GM19438 (cell line): ENCODE measurements around the gene SCAANT1.

Experiments
- ATAC-seq: cut with Tn5 transposase; IDR thresholded peaks from one replicate; pipeline ENCODE4 v1.9.1; 2021; ENCODE audit warnings: low read depth; ENCODE audit not compliant: unreplicated experiment

SCAANT1 gene

GRCh38 chr3:63934041-63934866 is 22.1 kb upstream of the SCAANT1 start:
- no peak for ATAC-seq

DNA sequence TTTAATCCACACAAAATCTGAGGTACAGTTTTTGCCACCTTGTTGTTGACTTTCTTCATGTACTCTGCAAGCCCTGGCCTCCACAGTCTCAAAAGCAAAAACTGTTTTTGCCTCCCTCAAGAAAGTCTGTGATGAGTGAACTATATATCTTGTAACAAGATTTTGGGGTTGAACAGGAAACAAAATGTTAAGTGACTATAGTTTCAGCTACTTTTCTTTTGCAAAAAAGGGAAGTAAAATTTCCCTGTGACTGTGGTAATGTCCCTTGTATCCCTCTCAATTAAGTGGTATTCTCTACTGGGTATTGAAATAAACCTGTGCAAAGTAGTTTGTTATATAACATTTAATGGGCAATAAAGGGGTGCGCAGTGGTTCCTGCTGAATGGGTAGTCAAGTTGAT is 21.3 kb upstream of the SCAANT1 start:
- peak; percentile 59 for ATAC-seq

DNA sequence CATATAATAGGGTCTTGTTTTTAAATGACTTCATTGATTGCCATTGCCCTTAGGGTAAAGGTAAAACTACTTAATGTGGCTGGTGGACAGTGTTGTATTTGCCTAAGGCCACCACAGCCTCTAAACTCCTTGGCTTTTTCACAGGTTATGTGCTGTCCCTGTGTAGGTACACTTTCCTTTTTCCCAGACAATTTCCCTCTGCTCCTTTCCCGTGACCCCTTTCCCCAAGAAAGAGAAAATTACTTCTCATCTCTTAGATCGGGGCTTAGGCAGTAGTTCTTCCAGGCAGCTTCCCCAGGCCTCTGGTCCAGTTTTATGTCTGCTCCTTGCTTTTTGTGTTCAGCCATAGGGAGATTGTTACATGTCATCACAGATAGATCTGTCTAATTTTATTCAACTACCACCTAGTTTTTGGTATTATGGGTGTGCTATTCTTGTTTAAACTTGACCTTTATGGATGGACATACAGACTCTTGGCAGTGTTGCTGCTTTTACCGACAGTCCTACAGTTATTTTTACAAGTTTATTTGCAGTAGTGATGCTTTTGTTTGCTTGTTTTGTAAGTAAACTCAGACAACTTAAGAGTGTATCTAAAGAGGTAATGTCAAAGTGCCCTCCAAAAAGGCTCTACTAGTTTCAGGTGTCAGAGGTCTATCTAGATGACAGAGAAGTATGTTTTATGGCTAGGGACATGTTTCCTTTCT is 20.5 kb upstream of the SCAANT1 start:
- no peak for ATAC-seq

DNA sequence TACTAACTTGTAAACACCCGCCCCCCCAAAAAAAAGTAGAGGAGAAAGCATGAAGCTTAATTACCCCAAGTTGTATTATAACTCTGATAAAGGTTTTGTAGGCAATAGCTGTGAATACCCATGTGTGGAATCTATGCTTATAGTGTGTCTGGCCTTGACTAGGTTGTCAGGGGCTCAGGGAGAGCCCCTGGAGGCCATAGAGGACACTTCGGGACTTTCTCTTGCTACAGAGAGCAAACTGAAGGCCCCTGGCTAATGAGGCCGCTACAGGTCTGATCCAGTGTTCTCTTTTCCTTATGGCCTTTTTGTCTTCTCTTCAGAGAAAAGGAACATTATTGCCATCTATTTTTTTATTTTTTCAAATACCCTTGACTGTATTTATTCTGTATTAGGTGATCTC is 19.1 kb upstream of the SCAANT1 start:
- no peak for ATAC-seq

GRCh38 chr3:63927422-63928280 is 15.5 kb upstream of the SCAANT1 start:
- no peak for ATAC-seq

GRCh38 chr3:63926309-63926708 is 14.1 kb upstream of the SCAANT1 start:
- ATAC-seq, result no peak

DNA sequence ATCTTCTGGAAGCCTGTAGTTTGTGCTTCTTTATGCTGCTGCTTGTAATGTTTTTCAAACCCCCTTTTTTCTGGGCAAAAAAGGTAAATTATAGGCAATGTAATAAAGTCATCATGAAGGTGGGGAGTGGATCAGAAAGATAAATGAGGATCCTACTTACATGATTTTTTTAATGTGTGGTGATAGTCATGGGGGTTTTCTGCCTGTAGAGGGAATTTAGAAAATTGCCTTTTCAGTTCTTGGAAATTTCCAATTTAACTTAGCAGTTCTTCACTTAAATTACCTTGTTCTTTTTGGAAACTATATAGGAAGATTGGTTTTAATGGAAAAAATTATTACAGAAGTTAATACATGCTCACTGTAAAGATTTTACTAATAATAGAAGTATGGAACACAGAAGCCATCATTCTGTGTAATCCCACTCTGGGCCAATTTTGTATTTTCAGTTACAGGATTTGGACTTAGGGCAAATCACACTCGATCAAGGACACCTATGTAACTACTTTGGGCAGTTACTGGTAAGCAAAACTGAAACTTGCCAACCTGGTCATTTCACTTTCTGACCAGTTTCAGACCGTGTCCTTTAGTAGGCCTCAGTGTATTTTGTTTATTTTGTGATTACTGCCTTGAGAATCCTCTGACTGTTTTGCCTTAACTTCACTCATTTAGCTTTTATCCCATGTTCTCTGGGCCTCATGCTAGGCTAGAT is 10.5 kb upstream of the SCAANT1 start:
- no peak for ATAC-seq

- peak; percentile 83 for ATAC-seq
Observed at GRCh38 chr3:63921741-63922482, 9.7 kb upstream of the SCAANT1 start.

DNA sequence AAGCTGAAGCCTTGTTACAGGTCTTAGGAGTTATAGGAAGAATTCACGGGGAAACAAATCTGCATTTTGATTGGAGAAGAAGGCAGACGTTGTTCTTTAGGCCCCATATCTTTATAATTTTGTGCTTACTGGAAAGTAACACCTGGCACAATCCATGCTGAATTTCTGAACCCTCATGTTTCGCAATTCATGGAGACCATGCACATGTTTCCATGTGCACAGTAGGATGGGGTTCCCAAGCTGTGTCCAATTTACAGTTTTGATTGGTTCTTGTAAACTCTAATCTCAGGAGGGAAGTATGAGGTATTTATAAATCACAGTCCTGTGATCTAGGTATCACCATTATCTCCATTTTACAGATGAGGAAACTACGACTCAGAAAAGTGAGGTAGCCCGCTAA is 7.8 kb upstream of the SCAANT1 start:
- ATAC-seq, result no peak

DNA sequence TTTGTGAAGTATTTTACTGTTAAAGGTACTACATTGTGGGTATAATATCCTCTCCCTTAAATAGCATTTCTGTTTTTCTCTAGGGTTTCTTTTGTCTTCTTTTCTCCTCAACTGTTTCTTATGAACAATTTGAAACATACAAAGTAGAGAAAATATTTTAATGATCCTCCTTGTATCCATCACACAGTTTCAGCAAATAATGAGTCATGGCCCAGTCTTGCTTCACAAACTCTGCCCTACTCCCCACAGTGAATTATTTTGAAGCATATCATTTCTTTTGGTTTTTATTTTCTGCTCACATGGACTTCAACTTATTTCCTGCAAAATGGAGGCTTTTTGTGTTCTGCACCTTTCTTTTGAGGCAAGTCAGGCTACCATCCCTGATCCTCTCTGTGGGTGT is 6.1 kb upstream of the SCAANT1 start:
- ATAC-seq, result no peak

DNA sequence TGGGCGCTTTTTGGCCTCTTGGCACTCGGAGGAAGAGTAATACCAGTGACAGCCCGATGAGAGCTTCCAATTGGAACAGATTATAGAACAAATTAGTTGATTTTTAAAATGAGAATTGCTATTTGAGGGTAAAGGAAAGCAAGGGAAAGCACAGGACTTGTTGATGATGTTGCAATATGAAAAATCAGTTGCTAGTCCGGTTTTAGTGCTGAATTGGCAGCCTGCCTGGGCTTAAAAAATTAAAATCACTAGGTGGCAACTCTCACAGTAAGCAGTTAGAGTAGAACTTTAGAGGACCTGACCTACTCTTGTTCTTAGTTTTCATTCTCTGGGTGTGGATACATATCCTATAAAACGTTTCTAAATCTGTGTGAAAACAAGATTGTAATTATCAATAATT is 2.1 kb upstream of the SCAANT1 start:
- ATAC-seq, result no peak

DNA sequence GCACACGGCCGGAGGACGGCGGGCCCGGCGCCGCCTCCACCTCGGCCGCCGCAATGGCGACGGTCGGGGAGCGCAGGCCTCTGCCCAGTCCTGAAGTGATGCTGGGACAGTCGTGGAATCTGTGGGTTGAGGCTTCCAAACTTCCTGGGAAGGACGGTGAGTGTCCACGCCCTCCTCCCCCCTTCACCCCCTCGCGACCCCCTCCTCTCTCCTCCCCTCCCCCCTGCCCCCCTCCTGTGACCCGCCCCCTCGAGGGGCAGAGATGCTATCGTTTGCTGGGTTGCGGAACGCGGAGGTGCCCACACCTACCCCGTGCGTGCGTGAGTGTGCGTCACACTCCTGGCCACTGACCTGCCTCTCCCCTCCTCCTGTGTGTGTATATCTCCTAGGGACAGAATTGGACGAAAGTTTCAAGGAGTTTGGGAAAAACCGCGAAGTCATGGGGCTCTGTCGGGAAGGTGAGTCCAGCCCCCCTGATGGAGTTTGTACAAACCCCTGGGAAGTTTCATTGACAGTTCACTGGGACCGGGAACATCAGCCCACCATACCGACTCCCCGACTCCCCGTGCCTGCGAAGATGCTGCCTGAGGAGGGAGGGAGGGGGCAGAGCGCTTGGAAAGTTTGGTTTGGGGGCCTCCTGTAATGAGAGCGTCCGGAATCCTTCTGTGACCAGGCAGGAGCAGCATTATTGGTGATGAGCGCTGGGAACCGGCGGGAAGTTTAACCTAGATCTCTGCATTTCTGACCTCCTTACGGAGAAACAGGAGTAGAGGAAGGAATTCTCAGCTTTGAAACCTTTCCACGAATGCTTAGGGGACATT is 795 bp upstream of the SCAANT1 start:
- ATAC-seq, result peak; percentile 13

DNA sequence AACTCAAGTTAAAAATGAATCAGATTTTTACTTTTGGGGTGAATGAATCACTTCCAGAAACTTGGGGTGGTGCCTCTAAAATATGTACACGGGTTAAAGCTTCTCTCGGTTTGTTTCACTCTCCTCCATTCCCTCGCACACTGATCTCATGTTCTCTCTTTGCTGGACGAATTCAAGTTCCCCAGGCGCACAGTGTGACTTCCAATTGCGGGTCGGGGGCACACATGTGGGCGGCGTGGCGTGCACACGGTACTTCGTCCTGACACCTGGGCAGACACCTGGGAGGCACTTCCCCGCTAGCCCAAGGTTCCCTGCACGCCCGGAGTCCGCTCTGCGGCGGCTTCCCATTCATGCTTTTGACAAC is 692 bp downstream of the SCAANT1 start:
- ATAC-seq, result no peak

DNA sequence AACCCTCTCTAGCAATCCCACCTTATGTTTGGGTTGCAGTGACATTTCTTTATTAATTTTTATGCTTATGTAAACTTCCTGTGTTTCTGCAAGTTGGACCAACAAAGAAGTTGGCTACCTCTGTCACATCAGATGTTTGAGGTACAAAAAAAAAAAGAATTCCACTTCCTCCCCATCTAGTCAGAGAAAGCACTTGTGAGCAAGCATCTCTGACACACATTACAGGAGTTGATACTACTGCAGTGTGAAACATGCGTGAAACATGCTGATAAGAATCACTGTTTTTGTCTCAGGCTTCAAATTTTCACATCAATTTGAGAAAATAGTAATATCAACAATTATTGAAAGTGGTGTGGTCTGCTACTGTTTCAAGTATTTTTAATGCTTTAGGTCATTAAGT is 1.3 kb downstream of the SCAANT1 start:
- ATAC-seq, result no peak

DNA sequence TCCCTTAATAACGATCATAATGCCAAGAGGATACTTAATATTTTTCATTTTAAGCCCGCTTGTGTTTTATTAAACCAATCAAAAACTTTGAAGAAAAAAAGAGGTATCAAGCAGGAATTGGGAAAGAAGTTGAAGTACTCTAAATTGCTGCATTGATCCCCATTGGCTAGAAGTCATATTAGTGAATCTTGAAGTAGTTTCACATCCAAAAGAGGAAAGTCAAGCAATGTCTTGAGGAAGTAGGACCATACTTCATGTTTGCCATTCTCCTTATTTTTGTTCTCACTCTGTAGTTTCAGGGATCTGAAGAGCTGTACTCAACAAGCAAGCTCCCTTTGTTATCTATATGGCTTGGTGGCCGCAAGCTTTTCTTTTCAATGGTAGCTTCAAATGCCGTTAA is 2.2 kb downstream of the SCAANT1 start:
- no peak for ATAC-seq

GRCh38 chr3:63909431-63909830 is 2.8 kb downstream of the SCAANT1 start:
- ATAC-seq, result no peak

DNA sequence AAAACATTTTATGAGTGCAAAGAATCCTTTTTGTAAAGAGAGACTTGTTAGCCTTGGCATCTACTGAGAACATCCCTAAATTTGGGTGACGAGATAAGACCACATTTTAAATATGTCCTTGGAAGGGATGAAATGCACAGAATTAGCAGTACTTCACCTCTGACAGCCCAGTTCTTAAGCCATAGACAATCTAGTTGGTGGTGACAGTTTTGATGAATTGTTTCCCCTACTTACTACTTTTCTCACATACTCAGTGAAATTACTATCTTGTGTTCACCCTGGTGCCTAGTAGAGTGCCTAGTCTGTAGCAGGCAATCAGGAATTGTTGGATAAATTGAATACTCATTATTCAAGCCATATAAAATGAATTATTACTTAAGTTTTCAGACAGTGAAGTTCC is 3.4 kb downstream of the SCAANT1 start:
- no peak for ATAC-seq

DNA sequence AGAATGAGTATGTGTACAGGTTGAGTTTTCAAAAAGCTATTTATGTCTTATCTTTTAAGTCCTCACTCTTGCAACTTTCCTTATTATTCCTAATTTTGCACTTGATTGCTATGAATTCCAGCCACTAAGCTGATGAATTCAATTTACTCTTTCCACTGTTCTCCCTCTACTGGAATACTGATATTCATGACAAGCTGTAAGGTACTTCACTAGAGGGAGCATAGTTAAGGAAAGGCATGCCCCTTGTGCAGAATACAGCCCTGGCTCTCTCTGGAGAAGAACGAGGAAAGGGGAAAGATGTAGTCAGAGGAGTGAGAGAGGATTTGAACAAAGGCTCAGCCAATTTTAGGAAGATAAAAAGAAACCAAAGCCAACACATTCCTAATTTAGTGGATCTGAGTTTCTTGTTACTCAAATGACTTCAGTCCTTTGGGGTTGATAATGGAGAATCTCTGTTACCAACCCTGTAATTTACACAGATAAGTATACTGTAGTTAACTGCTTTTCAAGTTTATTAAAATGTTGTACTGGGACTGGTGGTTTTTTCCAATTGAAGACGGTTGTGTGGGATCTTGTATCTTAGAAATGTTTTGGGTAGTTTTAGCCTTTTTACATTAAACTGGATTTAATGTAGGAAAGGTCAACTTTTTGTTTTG is 4.0 kb downstream of the SCAANT1 start:
- no peak for ATAC-seq
